GM23248 (cell line): ENCODE results near the gene GRID2.

Experiments
- EZH2 ChIP-seq: fragments of 200-600 bp; sonication (generic); IDR thresholded peaks from 2 replicates; pipeline ENCODE4 v1.6.1; 2018; ENCODE audit warnings: antibody characterized with exemption, mild to moderate bottlenecking; ENCODE audit not compliant: insufficient read depth, poor library complexity, severe bottlenecking
- EZH2phosphoT487 ChIP-seq: fragments of 200-600 bp; sonication (generic); IDR thresholded peaks from 2 replicates; pipeline ENCODE4 v1.6.1; 2018; ENCODE audit warnings: antibody characterized with exemption, moderate library complexity, mild to moderate bottlenecking, low read depth; ENCODE audit not compliant: insufficient read depth

DNA sequence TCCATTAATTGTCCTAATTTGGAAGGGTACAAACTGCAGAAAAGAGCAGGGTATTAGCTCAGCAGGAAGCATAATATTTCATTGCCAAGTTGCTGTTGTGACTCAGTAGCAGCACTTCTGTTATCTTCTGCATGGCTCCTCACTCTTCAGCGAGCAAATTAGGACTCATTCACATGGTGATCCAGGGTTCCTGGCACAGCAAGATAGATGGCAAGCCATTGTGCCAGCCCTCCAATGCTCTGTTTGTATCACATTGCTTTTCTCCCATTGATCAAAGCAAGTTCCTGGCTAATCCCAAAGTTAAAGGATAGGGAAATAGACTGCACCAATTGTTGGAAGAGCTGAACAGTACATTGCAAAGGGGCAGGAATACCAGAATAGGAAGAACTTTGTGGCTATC, 1142.3 kb downstream of the GRID2 start:
- TF ChIP-seq EZH2, result no peak
- TF ChIP-seq EZH2phosphoT487, result no peak
